NB4 (cell line): ENCODE measurements around the gene SPAG9.

Source experiments
- DNase-seq: peaks from one replicate; pipeline ENCODE4 v3.0.0; 2010; ENCODE audit warnings: low read depth
- H3K4me3 ChIP-seq: one replicate; pipeline ENCODE4 v1.5.1; 2011; ENCODE audit warnings: mild to moderate bottlenecking, low read depth, low read length, moderate library complexity
- MAX ChIP-seq: IDR thresholded peaks from 2 replicates; pipeline ENCODE4 v1.6.1; 2011; ENCODE audit warnings: low read depth, low read length
- MYC ChIP-seq: IDR thresholded peaks from 2 replicates; pipeline ENCODE4 v1.6.1; 2011; ENCODE audit warnings: low read depth, low read length
- POLR2A ChIP-seq: IDR thresholded peaks from 2 replicates; pipeline ENCODE4 v1.6.1; 2011; ENCODE audit warnings: mild to moderate bottlenecking; ENCODE audit not compliant: insufficient read length; ENCODE audit errors: extremely low read depth
- TF ChIP-seq, protein P1 (sequence below): IDR thresholded peaks from one replicate; pipeline ENCODE4 v1.5.1; 2012; ENCODE audit warnings: low read depth, low read length

Gene SPAG9

GRCh38 chr17:50926523-50926922, 194.1 kb downstream of the SPAG9 start:
- H3K4me3 ChIP-seq = no peak overlapping the region
- no peak for TF ChIP-seq MAX
- TF ChIP-seq, protein P1, sequence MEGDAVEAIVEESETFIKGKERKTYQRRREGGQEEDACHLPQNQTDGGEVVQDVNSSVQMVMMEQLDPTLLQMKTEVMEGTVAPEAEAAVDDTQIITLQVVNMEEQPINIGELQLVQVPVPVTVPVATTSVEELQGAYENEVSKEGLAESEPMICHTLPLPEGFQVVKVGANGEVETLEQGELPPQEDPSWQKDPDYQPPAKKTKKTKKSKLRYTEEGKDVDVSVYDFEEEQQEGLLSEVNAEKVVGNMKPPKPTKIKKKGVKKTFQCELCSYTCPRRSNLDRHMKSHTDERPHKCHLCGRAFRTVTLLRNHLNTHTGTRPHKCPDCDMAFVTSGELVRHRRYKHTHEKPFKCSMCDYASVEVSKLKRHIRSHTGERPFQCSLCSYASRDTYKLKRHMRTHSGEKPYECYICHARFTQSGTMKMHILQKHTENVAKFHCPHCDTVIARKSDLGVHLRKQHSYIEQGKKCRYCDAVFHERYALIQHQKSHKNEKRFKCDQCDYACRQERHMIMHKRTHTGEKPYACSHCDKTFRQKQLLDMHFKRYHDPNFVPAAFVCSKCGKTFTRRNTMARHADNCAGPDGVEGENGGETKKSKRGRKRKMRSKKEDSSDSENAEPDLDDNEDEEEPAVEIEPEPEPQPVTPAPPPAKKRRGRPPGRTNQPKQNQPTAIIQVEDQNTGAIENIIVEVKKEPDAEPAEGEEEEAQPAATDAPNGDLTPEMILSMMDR = no peak
- no peak for TF ChIP-seq POLR2A
- no peak for TF ChIP-seq MYC
- no peak for DNase-seq

DNA sequence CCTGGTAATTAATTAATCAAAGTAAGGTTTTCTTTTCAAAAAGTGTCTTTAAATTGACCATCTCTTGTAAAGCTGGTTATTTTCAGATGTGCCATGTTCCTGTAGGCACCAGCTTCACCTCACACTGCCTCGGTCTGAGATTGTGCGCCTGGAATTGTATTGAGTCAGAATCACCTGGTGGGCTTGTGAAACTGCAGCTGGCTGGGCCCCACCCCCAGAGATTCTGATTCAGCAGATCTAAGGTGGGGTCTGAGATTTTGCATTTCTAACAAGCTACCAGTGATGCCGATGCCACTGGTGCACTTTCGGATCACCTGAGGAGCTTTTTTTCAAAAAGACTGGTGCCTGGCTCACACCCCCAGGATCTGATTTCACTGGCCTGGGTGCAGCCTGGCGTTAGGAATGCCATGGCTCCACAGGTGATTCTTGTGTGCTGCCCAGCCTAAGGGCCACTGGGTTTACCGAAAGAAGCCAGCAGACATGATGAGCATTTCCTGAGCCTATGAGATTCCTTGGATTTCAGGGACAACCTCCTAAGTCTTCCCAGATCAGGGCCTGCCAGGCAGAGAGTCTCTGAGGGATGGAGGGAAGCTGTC, 195.3 kb downstream of the SPAG9 start:
- no peak overlapping the region for H3K4me3 ChIP-seq
- TF ChIP-seq MYC (no peak), POLR2A (no peak), MAX (no peak)
- TF ChIP-seq, protein P1 = no peak
- DNase-seq = no peak

DNA sequence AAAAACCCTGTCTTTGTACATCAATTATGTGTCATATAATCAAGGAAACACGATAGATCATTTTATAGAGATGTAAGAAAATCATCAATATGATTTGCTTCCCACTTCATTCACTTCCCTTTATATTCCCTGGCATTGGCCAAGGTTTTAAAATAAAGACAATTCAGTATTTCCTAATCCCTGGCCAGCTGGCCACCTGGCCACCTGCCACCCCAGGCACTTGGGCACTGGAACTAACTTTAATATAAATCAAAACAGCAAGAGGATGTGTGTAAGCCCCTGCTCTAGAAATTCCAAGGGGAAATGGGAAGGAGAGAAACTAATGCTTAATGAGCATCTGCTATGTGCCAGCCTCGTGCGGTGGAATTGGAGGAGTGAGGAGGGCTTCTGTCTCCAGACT, 195.9 kb downstream of the SPAG9 start:
- DNase-seq = no peak
- TF ChIP-seq POLR2A (no peak), MYC (no peak), MAX (no peak)
- TF ChIP-seq, protein P1 = no peak
- H3K4me3 ChIP-seq = no peak overlapping the region

DNA sequence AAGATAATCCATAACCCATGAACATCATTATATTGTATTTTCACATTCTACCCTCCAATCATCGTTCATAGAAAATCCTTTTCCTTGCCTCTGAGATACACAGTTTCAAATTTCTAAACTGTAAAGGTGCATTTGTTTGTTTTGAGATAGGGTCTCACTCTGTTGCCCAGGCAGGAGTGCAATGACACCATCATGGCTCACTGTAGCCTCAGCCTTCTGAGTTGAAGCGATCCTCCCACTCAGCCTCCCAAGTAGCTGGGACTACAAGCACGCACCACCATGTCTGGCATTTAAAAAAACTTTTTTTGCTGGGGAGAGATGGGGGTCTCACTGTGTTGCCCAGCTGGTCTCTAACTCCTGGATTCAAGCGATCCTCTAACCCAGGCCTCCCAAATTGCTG, 196.4 kb downstream of the SPAG9 start:
- no peak overlapping the region for H3K4me3 ChIP-seq
- DNase-seq = no peak
- TF ChIP-seq MYC (no peak), MAX (no peak), POLR2A (no peak)
- TF ChIP-seq, protein P1 = no peak

GRCh38 chr17:50923611-50924010, 197.1 kb downstream of the SPAG9 start:
- TF ChIP-seq MAX = no peak
- TF ChIP-seq POLR2A = no peak
- no peak for TF ChIP-seq MYC
- TF ChIP-seq, protein P1 = no peak
- DNase-seq = no peak

More at GRCh38 chr17:50923611-50924010, 197.1 kb downstream of the SPAG9 start:
- H3K4me3 ChIP-seq = no peak overlapping the region
